Cardiac fibroblast (primary cell): ENCODE data around the gene SPSB1.

Source experiments
- DNase-seq, 2 donors: peaks; one replicate each; pipeline versions ENCODE4 v3.0.0 to v3.0.0-alpha.2; 2010; ENCODE audit warnings: low read depth in 2 of 2
- H3K4me3 ChIP-seq, 2 donors: replicated peaks in 1 of 2; 1 replicate in 1 of 2; 2 replicates in 1 of 2; pipeline ENCODE4 v1.5.1; 2011; ENCODE audit warnings: low read depth in 2 of 2, low read length in 2 of 2, mild to moderate bottlenecking in 2 of 2, moderate library complexity in 1 of 2
- CTCF ChIP-seq: IDR thresholded peaks from one replicate; pipeline ENCODE4 v1.5.1; 2011; ENCODE audit warnings: low read depth, mild to moderate bottlenecking, low read length, inconsistent platforms

Gene SPSB1

GRCh38 chr1:9313576-9313975, 20.9 kb downstream of the SPSB1 start:
- no peak for TF ChIP-seq CTCF
- no peak for DNase-seq

GRCh38 chr1:9314111-9314510, 21.4 kb downstream of the SPSB1 start:
- no peak for DNase-seq
- TF ChIP-seq CTCF, result no peak
- no peak overlapping the region for H3K4me3 ChIP-seq

More at GRCh38 chr1:9313576-9313975, 20.9 kb downstream of the SPSB1 start:
- no peak overlapping the region for H3K4me3 ChIP-seq

GRCh38 chr1:9314711-9315379, 22.2 kb downstream of the SPSB1 start:
- no peak for DNase-seq
- H3K4me3 ChIP-seq, result no peak overlapping the region
- no peak for TF ChIP-seq CTCF

- no peak overlapping the region for H3K4me3 ChIP-seq
- peak; percentile 58 to 69 for DNase-seq
- no peak for TF ChIP-seq CTCF
These were observed 22.9 kb downstream of the SPSB1 start for GRCh38 chr1:9315411-9316079.

- no peak for TF ChIP-seq CTCF
- DNase-seq, result no peak
- no peak overlapping the region for H3K4me3 ChIP-seq
These were observed 23.4 kb downstream of the SPSB1 start for GRCh38 chr1:9316080-9316444.

- no peak for TF ChIP-seq CTCF
- DNase-seq, result no peak
- no peak overlapping the region for H3K4me3 ChIP-seq
These were observed 23.8 kb downstream of the SPSB1 start for GRCh38 chr1:9316512-9316911.
